ENCODE measurements around the gene SDE2. TPM values are rescaled to one million over a fixed set of nuclear protein-coding genes. Genes with fewer than 3 reads are reported as not detected.

Gene SDE2
- total RNA-seq, 1 donor from 2014 or later = 21.8 TPM

DNA sequence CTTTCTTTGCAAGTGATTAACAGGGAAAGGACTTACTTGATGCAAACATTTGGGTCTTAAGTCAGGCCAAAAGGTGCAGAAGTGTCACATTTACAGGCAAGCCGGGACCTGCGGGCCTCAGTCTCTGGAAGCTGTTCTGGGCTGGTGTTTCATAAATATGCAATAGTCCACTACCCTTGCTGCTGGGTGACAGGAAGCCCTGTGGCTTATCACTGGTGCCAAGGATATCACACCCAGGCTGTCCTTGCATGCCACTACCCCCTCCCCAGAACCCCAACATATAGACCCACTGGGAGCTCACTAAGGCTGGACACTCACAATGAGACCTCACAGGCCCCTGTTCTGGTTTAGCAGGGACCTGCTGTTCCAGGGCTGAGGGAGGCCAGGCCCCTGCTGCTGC, 54.8 kb downstream of the SDE2 start:
- DNase-seq (no peak), ATAC-seq (no peak)
- intact Hi-C loops (cut with DNase I) = no loop called here
- H3K27ac ChIP-seq = no peak overlapping the region
- H3K4me1 ChIP-seq = peaks cover 17% of the 10 kb centered on the region
- TF ChIP-seq CTCF (IDR thresholded peaks at IDR 0.05) = no peak
- no peaks in the 10 kb centered on the region for H3K36me3 ChIP-seq
- H3K4me3 ChIP-seq = no peak overlapping the region
- no peaks in the 10 kb centered on the region for H3K9me3 ChIP-seq
- no peaks in the 10 kb centered on the region for H3K27me3 ChIP-seq

DNA sequence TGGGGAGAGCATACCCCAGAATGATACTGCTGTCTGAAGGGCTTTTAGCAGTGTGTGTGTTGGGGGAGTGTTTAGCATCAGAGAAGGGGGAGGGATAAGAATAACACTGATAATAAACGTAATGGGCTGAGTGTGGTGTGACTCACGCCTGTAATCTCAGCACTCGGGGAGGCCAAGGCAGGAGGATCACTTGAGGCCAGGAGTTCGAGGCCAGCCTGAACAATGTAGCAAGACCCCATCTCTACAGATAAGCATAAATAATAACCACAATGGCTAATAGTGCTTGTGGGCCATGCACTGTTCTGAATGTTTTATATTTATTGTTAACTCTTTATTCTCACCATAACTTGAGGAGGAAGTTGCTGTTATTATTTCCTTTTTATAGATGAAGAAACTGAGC, 55.6 kb downstream of the SDE2 start:
- Histone ChIP-seq H3K36me3 (no peaks in the 10 kb centered on the region), H3K4me1 (peaks cover 17% of the 10 kb centered on the region), H3K9me3 (no peaks in the 10 kb centered on the region), H3K27ac (no peak overlapping the region), H3K27me3 (no peaks in the 10 kb centered on the region), H3K4me3 (no peak overlapping the region)
- no peak for ATAC-seq
- intact Hi-C loops (cut with DNase I) = no loop called here
- DNase-seq = no peak
- no peak for TF ChIP-seq CTCF (IDR thresholded peaks at IDR 0.05)

GRCh38 chr1:225942574-225942973, 56.6 kb downstream of the SDE2 start:
- peaks cover 17% of the 10 kb centered on the region for H3K4me1 ChIP-seq
- H3K9me3 ChIP-seq = no peaks in the 10 kb centered on the region
- no peaks in the 10 kb centered on the region for H3K27me3 ChIP-seq
- ATAC-seq (no peak), DNase-seq (no peak)
- H3K36me3 ChIP-seq = no peaks in the 10 kb centered on the region
- intact Hi-C loops (cut with DNase I) = no loop called here
- TF ChIP-seq CTCF (IDR thresholded peaks at IDR 0.05) = no peak
- H3K4me3 ChIP-seq = no peak overlapping the region
- no peak overlapping the region for H3K27ac ChIP-seq

GRCh38 chr1:225941942-225942222, 57.3 kb downstream of the SDE2 start:
- Histone ChIP-seq H3K36me3 (no peaks in the 10 kb centered on the region), H3K4me1 (peaks cover 17% of the 10 kb centered on the region), H3K27me3 (no peaks in the 10 kb centered on the region), H3K4me3 (no peak overlapping the region), H3K9me3 (no peaks in the 10 kb centered on the region), H3K27ac (peak overlapping the region; percentile 63)
- TF ChIP-seq CTCF (IDR thresholded peaks at IDR 0.05) = no peak
- ATAC-seq = no peak
- no peak for DNase-seq
- intact Hi-C loops (cut with DNase I) = no loop called here

DNA sequence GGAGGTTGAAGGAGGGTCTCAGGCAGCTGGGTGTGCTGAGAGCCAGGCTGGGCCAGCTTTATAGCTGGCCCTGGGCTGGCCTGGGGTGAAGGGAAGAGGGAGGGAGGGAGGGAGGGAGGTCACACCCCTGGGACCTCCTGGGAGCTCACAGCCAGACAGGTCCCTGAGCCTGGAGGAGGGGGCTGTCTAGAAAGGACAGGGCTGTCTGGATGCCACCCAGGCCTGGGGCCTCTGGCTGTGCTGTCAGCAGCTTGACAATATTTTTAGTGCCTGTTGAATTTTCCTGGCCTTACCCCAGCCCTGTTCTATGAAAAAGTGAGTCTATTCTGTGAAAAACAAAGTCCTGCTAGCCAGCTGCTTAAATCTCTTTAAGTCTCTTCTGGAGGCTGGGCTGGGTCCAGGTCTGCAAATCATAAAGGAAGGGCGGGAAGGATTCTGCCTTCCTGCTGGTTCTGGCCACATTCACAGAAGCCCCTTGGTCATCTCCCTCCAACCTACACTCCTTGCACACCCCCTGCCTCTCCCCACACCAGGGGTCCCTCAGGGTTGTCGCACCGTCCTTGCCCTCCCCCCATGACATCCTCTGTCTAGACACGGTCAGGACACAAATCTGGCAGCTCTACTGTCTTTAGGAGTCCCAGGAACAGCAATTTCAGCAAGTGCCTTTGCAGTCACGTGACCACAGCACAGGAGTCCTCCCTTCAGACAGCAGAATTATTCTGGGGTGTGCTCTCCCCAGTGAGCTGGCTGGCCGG, 57.8 kb downstream of the SDE2 start, which contains the start of gene LEFTY2:
LEFTY2 (minus strand) TSS at position 34 of the 755 bp plus-strand sequence. CDS start 80 bp downstream, outside the sequence.
- no peaks in the 10 kb centered on the region for H3K27me3 ChIP-seq
- ATAC-seq (no peak), DNase-seq (no peak)
- H3K4me3 ChIP-seq = no peak within 1 kb of the TSS
- no peak for TF ChIP-seq CTCF (IDR thresholded peaks at IDR 0.05)
- no peaks in the 10 kb centered on the region for H3K36me3 ChIP-seq
- H3K9me3 ChIP-seq = no peaks in the 10 kb centered on the region
- H3K27ac ChIP-seq = peak within 1 kb of the TSS; percentile 63
- peaks cover 17% of the 10 kb centered on the region for H3K4me1 ChIP-seq
- intact Hi-C loops (cut with DNase I) = no loop called here

Data from upper lobe of right lung (tissue), 1 donor.